ENCODE measurements around the gene CHCHD3.

DNA sequence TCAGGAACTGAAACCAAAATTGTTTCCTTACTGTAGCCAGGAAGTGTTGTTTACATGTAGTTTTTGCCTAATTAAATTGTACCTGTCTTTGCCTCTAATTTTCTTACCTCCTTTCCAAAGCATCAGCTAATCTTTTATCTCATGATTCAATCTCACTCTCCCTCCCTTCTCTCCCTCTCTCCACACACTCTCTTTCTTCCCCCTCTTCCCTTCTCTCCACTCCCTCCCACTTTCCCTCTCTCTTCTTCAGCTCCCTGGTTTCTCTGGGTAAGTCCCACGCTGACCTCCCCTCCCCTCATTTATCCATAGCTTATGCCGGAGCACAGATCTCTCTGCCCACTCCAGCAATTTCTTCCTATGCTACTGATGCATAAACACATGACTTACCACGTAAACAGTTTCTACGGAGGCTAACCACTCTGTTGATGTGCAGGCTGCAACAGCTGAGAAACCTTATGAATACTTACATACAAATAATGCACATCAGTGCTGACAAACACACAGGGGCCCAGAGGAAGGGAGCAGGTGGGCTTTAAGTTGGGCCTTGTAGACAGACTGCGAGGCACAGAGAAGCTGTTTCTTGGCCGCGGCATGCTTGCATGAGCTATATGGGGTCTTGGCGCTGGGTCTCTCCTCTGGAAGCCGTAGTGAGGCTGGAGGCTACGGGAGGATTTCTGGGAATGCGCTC is 331.2 kb downstream of the CHCHD3 start:
- TF ChIP-seq SUZ12 (IDR thresholded peaks at IDR 0.05; ENCODE audit: extremely low read depth, insufficient read depth, insufficient read length) (no peak), YY1 (IDR thresholded peaks at IDR 0.05; ENCODE audit: insufficient read depth, insufficient read length) (no peak), ZNF274 (IDR thresholded peaks at IDR 0.05; ENCODE audit: low read depth, low read length) (no peak)

All from NT2/D1 (cell line).